Type B pancreatic cell (in vitro differentiated cells): ENCODE data around the gene KHK. TPM values are rescaled to one million over a fixed set of nuclear protein-coding genes. Genes with fewer than 3 reads are reported as not detected.

Experiments
- DNase-seq: peaks from one replicate; pipeline ENCODE4 v3.0.0; 2021; ENCODE audit warnings: mixed read lengths; ENCODE audit not compliant: unreplicated experiment; ENCODE audit errors: extremely low spot score
- H3K27ac Mint-ChIP-seq: 2 replicates; pipeline ENCODE4 v1.8.0; 2021; ENCODE audit warnings: mild to moderate bottlenecking, mixed read lengths
- H3K27me3 Mint-ChIP-seq: 2 replicates; pipeline ENCODE4 v1.8.0; 2021; ENCODE audit warnings: mixed read lengths
- H3K36me3 Mint-ChIP-seq: 2 replicates; pipeline ENCODE4 v1.8.0; 2021; ENCODE audit warnings: mixed read lengths
- H3K4me1 Mint-ChIP-seq: one replicate; pipeline ENCODE4 v1.8.0; 2021; ENCODE audit warnings: mixed read lengths; ENCODE audit not compliant: unreplicated experiment
- H3K4me3 Mint-ChIP-seq: 2 replicates; pipeline ENCODE4 v1.8.0; 2021; ENCODE audit warnings: mild to moderate bottlenecking, mixed read lengths
- H3K9me3 Mint-ChIP-seq: 2 replicates; pipeline ENCODE4 v1.8.0; 2021; ENCODE audit warnings: mixed read lengths
- total RNA-seq: library from RNA; stranded (reverse); gene quantifications from 2 replicates; pipeline ENCODE4 v1.2.1, GENCODE V29; 2021; ENCODE audit warnings: low replicate concordance
- TF ChIP-seq, protein P1 (sequence below): fragments of 200-600 bp; sonication (generic); conservative IDR thresholded peaks from 2 replicates; pipeline ENCODE4 v1.5.0; 2021; ENCODE audit warnings: antibody characterized with exemption, mild to moderate bottlenecking

KHK gene
- total RNA-seq, 1 donor from 2014 or later, result 14.7 TPM

DNA sequence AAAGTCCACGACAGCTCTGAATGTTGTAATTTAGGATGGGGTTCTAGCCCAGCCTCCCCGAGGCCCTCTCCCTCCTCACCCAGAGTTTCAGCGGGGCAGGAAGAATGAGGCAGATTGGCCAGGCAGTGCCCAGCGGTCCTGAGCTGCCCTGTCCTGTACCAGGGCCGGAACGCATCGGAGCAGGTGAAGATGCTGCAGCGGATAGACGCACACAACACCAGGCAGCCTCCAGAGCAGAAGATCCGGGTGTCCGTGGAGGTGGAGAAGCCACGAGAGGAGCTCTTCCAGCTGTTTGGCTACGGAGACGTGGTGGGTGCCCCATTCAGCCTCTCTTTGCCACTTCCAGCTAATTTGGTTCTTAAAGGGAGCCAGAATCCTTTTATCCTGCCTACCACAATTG is 10.8 kb downstream of the KHK start:
- Mint-ChIP-seq H3K27ac (no peak overlapping the region), H3K4me1 (peaks cover 13% of the 10 kb centered on the region), H3K9me3 (no peaks in the 10 kb centered on the region), H3K27me3 (peaks cover 3% of the 10 kb centered on the region), H3K4me3 (no peak overlapping the region), H3K36me3 (no peaks in the 10 kb centered on the region)
- no peak for DNase-seq
- TF ChIP-seq, protein P1, sequence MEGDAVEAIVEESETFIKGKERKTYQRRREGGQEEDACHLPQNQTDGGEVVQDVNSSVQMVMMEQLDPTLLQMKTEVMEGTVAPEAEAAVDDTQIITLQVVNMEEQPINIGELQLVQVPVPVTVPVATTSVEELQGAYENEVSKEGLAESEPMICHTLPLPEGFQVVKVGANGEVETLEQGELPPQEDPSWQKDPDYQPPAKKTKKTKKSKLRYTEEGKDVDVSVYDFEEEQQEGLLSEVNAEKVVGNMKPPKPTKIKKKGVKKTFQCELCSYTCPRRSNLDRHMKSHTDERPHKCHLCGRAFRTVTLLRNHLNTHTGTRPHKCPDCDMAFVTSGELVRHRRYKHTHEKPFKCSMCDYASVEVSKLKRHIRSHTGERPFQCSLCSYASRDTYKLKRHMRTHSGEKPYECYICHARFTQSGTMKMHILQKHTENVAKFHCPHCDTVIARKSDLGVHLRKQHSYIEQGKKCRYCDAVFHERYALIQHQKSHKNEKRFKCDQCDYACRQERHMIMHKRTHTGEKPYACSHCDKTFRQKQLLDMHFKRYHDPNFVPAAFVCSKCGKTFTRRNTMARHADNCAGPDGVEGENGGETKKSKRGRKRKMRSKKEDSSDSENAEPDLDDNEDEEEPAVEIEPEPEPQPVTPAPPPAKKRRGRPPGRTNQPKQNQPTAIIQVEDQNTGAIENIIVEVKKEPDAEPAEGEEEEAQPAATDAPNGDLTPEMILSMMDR, result no peak

DNA sequence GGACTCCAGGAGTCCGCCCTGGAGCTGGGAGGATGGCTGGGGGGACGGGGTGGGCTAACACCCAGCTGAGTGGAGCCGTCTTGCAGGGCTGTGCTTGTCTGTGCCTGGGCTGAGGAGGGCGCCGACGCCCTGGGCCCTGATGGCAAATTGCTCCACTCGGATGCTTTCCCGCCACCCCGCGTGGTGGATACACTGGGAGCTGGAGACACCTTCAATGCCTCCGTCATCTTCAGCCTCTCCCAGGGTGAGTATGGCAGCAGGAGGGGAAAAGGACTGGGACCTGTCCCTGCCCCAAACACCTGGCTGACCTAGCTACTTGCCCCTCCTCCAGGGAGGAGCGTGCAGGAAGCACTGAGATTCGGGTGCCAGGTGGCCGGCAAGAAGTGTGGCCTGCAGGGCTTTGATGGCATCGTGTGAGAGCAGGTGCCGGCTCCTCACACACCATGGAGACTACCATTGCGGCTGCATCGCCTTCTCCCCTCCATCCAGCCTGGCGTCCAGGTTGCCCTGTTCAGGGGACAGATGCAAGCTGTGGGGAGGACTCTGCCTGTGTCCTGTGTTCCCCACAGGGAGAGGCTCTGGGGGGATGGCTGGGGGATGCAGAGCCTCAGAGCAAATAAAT is 12.9 kb downstream of the KHK start:
- Mint-ChIP-seq H3K27me3 (peaks cover 8% of the 10 kb centered on the region), H3K27ac (no peak overlapping the region), H3K4me1 (peaks cover 13% of the 10 kb centered on the region), H3K36me3 (no peaks in the 10 kb centered on the region), H3K9me3 (no peaks in the 10 kb centered on the region), H3K4me3 (no peak overlapping the region)
- DNase-seq, result no peak
- TF ChIP-seq, protein P1, result no peak

DNA sequence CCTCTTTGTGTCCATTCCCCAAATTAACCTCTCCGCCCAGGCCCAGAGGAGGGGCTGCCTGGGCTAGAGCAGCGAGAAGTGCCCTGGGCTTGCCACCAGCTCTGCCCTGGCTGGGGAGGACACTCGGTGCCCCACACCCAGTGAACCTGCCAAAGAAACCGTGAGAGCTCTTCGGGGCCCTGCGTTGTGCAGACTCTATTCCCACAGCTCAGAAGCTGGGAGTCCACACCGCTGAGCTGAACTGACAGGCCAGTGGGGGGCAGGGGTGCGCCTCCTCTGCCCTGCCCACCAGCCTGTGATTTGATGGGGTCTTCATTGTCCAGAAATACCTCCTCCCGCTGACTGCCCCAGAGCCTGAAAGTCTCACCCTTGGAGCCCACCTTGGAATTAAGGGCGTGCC is 13.5 kb downstream of the KHK start:
- Mint-ChIP-seq H3K9me3 (no peaks in the 10 kb centered on the region), H3K4me3 (no peak overlapping the region), H3K27ac (no peak overlapping the region), H3K36me3 (no peaks in the 10 kb centered on the region), H3K4me1 (peaks cover 13% of the 10 kb centered on the region), H3K27me3 (peaks cover 9% of the 10 kb centered on the region)
- TF ChIP-seq, protein P1, result no peak
- DNase-seq, result no peak

DNA sequence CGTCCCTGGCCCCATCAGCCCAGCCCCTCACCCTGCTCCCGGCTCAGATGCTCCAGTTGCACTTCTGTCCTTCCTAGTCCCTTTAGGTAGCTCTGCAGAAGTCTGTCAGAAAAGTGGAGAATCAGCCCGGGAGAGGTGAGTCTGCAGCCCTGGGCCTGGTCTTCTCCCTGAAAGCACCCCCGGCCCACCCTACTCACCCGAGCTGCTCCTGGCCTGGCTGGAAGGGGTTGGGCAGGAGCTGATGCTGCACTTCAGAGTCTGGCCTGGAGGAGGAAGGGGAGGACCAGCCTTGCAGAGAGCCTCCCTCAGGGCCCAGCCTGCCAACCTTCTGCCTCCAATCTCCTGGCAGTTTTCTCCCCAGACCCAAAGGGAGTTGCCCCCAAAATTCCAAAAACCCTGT is 15.8 kb downstream of the KHK start:
- no peak for DNase-seq
- Mint-ChIP-seq H3K4me1 (no peaks in the 10 kb centered on the region), H3K27ac (no peak overlapping the region), H3K4me3 (no peak overlapping the region), H3K9me3 (no peaks in the 10 kb centered on the region), H3K27me3 (peaks cover 9% of the 10 kb centered on the region), H3K36me3 (no peaks in the 10 kb centered on the region)
- TF ChIP-seq, protein P1, result no peak

DNA sequence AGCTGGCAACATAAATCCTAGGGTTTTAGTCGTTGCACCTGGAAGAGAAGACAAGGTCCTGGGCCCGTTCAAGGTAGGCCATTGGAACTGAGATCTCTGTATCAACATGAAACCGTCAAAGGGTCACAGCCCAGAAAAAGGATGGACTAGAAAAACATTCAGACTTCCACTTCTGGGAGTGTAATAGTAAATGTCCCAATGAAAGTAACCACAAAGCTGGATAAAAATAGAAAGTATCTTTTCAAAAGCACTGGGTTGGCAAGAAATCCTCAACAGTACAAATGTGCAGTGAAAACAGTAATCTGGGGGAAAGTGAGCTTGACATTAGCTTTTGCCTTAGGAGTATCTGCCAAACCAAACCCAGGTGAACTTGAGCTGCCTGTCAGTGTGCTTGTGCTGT is 19.4 kb downstream of the KHK start:
- TF ChIP-seq, protein P1, result no peak
- no peaks in the 10 kb centered on the region for H3K36me3 Mint-ChIP-seq
- no peak for DNase-seq
- H3K4me1 Mint-ChIP-seq, result no peaks in the 10 kb centered on the region
- no peaks in the 10 kb centered on the region for H3K9me3 Mint-ChIP-seq
- no peak overlapping the region for H3K27ac Mint-ChIP-seq
- no peak overlapping the region for H3K4me3 Mint-ChIP-seq
- H3K27me3 Mint-ChIP-seq, result peaks cover 13% of the 10 kb centered on the region

DNA sequence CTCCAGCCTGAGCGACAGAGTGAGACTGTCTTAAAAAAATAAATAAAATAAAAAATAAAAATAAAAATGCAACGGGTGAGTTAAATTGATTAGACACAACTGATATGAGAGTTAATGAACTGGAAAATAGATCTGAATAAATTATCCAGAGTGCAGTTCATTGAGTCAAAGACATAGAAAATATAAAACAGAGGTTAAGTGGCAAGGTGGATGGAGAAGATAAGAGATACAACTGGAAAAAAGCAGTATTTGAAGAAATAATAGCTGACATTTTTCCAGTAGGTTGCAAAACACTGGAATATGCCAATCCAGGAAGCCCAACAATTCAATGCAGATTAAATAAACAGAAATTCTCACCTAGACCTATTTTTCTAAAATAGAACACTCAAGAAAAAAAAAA is 21.6 kb downstream of the KHK start:
- TF ChIP-seq, protein P1, result no peak
- Mint-ChIP-seq H3K27me3 (peaks cover 20% of the 10 kb centered on the region), H3K4me3 (no peak overlapping the region), H3K4me1 (no peaks in the 10 kb centered on the region), H3K9me3 (no peaks in the 10 kb centered on the region), H3K27ac (no peak overlapping the region), H3K36me3 (no peaks in the 10 kb centered on the region)
- DNase-seq, result no peak
